Vagina (tissue), 2 donors: Measurements from ENCODE around the gene SPRY4.

ENCODE experiments used
- POLR2A ChIP-seq, 2 donors: fragments of 450-650 bp; IDR thresholded peaks; one replicate each; pipeline ENCODE4 v1.6.1; 2017; ENCODE audit warnings: antibody characterized with exemption in 2 of 2, mild to moderate bottlenecking in 2 of 2, moderate library complexity in 2 of 2
- TF ChIP-seq, protein P1 (sequence below), 3 experiments: fragments of 450-650 bp in 2 of 3; fragments of 200-600 bp in 1 of 3; sonication (generic) in 1 of 3; IDR thresholded peaks; one replicate each; pipeline ENCODE4 v1.5.1; 2017 to 2019; ENCODE audit warnings: antibody characterized with exemption in 3 of 3, mild to moderate bottlenecking in 2 of 3, moderate library complexity in 2 of 3

GRCh38 chr5:142314109-142314508 is 10.7 kb downstream of the SPRY4 start:
- TF ChIP-seq POLR2A (IDR thresholded peaks at IDR 0.05), result no peak
- TF ChIP-seq, protein P1, sequence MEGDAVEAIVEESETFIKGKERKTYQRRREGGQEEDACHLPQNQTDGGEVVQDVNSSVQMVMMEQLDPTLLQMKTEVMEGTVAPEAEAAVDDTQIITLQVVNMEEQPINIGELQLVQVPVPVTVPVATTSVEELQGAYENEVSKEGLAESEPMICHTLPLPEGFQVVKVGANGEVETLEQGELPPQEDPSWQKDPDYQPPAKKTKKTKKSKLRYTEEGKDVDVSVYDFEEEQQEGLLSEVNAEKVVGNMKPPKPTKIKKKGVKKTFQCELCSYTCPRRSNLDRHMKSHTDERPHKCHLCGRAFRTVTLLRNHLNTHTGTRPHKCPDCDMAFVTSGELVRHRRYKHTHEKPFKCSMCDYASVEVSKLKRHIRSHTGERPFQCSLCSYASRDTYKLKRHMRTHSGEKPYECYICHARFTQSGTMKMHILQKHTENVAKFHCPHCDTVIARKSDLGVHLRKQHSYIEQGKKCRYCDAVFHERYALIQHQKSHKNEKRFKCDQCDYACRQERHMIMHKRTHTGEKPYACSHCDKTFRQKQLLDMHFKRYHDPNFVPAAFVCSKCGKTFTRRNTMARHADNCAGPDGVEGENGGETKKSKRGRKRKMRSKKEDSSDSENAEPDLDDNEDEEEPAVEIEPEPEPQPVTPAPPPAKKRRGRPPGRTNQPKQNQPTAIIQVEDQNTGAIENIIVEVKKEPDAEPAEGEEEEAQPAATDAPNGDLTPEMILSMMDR (IDR thresholded peaks at IDR 0.05), result no peak
